Effector CD8-positive, alpha-beta T cell (primary cell): ENCODE data around the gene ZNF837.

Experiments used
- DNase-seq: peaks from one replicate; lab custom pipeline; 2025; lab: John Stamatoyannopoulos, UW

ZNF837 gene

DNA sequence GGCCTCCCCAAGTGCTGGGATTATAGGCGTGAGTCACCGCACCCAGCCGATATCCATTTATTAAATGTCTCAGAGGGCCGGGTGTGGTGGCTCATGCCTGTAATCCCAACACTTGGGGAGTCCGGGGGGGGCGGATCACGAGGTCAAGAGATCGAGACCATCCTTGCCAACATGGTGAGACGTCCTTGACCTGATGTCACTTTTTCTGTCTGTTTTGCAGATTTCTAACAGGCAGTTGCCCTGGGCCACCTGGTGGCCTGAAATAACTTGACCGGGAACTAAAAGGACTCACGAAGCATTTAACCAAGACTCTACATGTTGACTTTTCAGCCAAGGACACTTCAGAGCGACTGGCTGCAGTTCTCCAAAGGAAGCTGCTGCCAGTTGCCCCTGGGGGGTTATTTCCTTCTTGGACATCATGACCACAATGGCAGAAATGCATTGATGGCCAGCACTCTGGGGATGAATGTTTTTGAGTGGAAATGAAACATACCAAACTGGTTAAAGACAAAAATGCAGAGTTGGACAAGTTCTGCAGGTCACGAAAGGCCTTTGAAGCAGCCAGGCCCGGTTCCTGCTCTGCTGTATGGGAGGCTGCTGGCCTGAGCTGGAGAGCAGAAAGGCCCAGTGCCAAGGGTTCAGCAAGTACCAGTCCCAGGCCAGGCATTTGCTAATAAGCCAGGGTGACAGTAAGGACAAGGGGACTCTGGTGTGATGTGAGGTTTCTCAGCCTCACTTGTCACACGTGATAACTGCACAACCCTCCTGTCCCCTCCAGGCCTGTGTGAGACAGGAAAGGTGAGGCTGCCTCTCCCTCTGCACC is 8.3 kb downstream of the ZNF837 start:
- DNase-seq: no peak

DNA sequence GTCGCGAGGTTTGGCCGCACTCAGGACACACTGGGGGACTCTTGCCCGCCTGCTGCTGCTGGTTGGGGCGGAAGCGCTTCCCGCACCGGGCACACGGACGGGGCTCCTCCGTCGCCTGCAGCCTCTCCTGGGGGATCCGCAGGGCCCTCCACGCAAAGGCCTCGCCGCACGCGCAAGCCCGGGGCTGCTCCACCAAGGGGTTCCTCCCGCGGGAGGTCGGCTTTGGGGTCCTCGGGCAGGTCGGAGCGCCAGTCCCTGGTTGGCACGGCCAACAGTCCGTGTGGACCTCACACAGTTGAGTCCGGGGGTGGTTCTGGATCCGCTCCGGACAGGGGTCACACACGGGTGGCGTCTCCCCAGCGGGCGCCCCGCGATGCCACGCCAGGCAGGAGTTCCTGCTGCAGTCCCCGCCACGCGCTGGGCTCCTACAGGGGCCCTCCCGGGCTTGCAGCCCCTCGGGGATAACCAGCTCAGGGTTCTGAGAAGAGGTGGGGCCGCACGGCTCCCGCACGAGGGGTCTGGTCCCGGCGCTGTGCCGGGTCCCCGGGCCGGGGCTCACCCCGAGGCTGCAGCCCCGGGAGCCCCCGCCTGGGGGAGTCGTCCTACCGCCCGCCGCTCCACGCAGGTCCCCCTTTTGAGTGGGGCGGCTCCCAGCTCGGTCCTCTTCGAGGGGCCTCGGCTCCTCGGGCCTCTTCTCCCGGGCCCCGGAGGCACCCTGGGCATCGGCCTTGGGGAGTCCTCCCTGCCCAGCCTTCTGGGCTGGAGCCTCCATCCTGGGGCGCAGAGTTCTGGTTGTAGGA is 12.1 kb downstream of the ZNF837 start:
- no peak for DNase-seq

DNA sequence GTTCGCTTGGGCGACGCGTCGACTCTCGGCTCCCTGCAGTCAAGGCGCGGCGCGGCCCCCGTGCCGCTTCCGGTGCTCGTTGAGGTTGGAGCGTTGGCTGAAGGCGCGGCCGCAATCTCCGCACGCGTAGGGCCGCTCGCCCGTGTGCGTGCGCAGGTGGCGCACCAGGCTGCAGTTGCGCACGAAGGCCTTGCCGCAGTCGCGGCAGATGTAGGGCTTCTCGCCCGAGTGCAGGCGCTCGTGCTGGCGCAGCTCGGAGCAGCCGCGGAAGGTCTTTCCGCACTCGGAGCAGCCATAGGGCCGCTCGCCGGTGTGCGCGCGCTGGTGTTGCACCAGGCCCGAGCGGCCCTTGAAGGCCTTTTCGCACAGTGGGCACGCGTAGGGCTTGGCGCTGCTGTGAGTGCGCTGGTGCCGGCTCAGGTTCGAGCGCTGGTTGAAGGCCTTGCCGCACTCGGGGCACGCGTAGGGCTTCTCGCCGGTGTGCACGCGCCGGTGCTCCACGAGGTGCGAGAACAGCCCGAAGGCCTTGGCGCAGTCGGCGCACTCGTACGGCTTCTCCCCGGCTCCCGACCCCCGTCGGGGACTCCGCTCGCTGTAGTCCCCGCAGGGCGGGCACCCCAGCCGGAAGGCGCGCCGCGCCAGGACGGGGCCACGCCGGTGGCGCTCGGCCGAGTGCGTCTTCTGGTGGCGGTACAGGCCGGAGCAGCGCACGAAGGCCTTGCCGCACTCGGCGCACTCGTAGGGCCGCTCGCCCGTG is 13.0 kb downstream of the ZNF837 start:
- no peak for DNase-seq

DNA sequence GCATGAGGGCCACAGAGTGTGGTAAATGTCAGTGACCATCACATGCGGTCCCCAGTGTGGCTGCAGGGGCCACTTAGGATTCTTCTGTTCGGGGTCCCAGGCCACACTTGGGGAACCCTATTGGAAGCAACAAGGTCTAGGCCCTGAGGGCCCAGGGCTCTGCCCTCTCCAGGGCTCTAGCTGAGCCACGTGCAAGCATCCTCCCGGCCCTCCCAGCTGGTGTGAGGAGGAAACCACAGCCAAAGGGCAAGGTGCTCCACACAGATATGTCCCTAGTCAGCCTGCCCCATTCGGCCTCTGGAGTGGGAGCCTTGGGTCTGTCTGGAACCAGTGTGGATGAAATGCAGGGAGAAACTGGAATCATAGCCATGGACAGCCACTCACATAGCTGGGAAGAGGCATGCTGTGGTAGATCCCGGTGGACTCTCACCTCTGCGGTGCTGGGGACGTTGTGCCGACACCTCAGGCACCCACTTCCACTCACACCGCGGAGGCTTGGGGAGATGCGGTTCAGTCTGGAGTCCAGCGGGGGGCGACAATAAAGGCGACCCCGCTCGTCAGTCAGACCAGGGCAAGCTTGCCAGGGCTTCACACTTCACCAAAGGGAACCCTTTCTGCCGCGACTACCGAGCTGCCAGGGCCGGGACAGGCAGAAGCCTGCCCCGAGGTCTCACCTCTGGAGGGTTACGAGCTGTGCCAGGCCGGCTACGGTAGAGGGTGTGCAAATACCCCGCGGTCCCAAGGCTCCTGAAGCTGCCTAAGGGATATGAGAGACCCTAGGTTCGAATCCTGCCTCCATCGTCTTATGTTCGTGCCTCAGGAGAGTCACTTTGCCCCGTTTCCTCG is 14.0 kb downstream of the ZNF837 start:
- DNase-seq: no peak

DNA sequence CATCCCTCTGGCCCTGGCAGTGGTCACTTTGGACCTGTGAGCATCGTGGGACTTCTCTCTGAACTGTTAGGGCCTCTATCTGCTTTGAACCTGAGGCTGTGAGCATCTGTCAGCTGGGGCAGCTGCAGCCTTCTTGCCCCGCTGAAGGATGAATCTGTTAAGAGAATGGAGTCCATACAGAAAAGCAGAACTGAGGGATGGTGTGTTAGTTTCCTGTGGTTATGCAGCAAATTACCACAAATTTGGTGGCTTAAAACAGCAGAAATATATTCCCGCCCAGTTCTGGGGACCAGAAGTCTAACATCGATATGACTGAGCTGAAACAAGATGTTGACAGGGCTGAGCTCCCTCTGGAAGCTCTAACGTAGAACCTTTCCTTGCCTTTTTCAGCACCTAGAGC is 16.7 kb downstream of the ZNF837 start:
- no peak for DNase-seq

DNA sequence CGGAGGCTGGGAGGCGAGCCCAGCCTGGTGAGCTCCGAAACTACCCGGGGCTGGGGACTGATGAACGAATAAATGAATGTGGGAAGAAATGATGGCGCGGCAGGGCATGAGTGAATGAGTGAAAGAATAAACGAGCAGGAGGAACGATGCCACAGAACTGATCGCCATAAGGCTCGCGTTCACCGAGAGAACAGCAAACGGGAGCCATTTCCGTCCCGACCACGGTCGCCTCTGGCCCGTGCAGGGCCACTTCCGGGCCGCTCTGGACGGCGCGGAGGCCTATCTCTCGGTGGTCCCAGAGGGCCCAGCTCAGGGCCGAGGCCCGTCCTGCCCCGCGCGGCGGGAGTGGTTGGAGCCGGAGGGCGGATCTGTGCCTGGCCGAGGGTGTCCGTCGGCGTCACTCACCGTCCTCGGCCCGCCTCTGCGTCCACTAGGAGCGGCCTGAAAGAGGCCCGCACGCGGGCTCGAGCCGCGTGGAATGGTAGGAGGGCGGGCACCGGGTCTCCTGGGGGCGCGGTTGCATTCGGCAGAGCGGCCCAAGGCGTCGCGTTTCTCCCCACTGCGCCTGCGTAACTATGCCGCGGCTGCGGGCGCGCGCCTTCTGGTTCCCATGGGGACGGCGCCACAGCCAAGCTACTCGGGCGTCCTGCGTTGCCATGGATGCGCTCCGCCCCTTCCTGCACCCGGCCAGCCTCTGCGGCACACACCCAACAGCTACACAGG is 18.4 kb downstream of the ZNF837 start, which contains the start of gene ZNF497:
TSS of gene ZNF497 (minus strand) at position 480 of the 723 bp plus-strand sequence. CDS start 5,116 bp downstream, outside the sequence.
- DNase-seq: peak; percentile 92

DNA sequence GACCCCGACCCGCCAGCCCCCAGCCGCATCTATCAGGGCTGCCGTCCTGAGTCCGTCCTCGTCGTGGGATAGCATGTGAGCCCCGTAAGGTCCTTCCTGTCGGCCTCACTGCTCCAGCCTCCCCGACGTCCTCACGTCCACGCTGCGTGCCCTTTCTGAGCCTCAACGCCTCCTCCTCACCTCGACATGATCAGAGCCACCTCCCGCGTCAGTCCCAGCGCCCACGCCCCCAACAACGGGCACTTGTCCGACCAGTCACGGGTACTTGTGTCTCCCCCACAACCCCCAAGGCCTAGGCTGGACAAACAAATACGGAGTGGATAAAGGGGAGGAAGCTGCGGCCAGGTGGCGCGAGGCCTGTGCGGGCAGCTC is 18.9 kb downstream of the ZNF837 start:
- no peak for DNase-seq

DNA sequence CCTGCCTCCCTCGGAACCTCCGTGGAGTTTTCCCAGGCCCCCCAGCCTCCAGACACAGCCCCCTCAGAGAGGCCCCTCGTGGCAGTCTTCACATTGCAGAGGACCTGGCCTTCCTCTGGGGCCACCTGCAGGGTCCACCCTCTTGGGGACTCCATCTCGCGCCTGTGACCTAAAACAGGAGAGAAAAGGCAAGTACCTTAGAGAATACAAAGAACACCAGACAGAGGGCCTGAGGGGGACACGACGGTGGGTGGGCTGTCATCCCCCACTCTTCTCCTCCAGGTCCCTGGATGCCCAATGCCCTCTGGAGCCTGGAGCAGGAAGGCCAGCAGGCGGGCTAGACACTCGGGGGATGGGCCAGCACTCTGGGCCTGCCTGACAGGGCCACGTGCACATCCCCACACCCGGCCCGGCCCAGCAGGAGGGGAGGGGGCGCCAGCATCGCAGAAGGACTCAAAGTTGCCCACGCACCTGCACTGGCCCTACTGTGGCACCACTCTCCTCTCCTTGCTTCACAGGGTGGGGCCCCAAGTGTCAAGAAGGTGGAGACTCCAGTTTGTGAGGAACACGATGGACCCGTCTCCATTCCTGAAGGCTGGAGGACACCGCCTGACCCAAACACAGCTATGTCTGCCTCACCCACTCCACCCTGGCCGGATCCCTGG is 23.2 kb downstream of the ZNF837 start:
- no peak for DNase-seq

DNA sequence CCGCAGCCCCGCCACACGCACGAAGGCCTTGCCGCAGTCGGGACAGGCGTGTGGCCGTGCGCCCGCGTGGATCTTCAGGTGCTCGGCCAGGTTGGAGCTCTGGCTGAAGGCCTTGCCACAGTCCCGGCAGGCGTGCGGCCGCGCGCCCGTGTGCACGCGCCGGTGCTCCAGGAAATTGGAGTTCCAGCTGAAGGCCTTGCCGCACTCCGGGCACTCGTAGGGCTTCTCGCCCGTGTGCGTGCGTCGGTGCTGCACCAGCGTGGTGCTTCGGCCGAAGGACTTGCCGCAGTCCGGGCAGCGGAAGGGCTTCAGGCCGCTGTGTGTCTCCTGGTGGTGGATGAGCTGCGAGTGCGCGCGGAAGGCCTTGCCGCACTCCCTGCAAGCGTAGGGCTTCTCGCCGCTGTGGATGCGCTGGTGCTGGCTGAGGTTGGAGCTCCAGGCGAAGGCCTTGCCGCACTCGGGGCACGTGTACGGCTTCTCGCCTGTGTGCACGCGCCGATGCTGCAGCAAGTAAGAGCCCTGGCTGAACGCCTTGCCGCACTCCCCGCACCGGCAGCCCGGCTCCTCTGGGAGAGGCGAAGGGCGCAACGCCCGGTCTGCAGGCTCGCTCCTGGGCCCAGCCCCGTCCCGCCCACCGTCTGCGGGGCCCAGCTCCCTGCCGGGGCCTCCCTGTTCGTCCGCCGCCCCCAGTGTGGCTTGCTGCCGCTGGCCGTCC is 23.9 kb downstream of the ZNF837 start:
- DNase-seq: no peak

DNA sequence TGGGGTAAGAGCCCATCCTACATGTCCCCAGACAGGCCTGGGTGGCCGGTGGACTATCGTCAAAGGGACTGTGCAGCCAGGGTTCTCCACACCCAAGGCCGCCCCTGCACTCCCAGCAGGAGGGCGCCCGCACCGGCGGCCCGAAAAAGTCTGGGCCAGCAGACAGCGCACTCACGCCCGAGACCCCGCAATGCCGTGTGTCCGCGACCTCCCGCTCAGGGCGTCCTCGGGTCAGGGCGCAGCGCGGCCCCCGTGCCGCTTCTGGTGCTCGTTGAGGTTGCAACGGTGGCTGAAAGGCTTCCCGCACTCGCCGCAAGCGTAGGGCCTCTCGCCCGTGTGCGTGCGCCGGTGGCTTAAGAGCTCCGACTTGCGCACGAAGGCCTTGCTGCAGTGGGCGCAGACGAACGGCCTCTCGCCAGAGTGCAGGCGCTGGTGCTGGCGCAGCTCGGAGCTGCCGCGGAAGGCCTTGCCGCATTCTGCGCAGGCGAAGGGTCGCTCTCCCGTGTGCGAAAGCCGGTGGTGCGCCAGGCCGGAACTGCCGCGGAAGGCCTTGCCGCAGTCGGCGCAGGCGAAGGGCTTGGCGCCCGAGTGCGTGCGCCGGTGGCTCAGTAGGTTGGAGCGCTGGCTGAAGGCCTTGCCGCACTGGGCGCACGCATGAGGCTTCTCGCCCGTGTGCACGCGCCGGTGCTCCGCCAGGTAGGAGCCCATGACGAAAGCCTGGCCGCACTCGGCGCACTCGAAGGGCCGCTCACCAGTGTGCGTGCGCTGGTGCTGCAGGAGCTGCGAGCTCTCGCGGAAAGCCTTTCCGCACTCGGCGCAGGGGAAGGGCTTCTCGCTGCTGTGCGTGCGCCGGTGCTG is 24.7 kb downstream of the ZNF837 start:
- peak; percentile 14 for DNase-seq

DNA sequence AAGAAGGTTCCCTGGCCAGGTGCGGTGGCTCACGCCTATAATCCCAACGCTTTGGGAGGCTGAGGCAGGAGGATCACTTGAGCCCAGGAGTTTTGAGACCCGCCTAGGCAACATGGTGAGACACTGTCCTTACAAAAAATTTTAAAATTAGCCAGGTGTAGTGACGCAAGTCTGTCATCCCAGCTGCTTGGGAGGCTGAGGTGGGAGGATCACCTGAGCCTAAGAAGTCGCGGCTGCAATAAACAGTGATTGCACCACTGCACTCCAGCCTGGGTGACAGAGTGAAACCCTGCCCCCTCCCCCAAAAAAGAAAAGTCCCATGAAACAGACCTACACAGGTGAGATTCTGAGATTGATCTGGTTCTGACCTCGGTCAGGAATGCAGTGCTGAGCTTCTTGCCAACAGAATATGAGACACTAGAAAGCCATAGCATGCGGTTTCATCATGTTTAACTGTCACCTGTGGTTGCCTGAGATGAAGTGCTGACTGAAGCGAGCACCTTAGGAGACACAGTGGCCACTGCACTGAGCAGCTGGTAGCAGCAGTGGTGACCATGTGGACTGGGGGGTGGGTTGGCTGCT is 25.5 kb downstream of the ZNF837 start:
- DNase-seq: no peak

DNA sequence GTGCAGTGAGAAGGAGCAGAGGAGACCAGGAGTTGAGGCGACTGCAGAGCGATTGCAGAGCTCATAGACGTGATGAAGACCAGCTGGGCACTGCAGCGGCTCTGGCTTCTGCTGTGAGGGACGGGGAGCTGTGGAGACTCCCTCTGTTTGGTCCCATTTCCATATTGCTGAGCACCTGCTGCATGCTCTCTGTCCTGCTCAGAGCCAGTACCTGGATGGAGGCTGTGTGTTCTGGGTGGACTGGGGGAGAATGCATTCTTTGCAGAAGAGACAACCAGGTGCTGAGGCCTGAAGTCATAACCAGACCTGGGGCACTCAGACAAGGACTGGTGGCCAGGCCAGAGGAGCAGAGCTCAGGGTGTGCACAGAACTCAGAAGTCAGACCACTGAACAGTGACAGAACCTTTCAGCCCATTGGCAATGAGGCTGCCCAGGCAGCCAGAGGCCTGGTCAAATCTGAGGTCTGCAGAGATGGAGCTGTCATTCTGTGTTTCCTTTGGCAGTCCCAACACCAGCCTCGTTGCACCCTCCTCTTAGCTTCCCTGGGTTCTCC is 26.3 kb downstream of the ZNF837 start:
- no peak for DNase-seq

DNA sequence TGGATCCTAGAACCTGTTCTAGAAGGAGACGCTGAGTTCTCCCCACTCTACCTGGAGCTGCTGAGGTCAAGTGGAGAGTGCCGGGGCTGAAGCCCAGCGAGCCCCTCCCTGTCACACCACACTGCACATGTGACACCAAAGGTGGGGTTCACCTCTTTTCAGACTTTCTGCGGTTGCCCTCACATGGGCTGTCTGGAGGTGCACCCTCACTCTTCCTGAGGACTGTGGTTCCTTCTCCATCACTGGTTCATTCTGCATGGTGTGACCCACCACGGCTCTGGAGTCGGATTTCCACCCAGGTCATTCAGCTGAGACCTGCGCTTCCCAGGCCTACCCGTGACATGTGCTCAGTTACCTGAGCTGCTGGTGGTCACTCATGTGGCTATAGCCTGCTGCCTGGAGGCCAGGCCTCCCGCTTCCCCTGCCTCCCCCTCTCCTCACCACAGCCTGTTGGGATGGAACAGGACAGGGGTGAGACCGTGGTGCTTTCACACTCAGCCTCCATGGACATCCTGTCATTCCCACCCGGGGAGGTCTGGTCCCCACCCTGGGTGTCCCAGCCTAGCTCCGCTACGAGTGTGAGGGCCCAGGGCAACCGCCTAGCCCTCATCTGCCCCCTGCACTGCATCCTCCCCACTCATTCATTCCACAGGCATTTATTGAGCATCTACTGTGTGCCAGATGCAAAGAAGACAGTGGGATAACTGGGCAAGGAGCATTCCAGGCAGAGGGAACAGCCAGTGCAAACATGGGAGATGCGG is 26.9 kb downstream of the ZNF837 start:
- DNase-seq: no peak

DNA sequence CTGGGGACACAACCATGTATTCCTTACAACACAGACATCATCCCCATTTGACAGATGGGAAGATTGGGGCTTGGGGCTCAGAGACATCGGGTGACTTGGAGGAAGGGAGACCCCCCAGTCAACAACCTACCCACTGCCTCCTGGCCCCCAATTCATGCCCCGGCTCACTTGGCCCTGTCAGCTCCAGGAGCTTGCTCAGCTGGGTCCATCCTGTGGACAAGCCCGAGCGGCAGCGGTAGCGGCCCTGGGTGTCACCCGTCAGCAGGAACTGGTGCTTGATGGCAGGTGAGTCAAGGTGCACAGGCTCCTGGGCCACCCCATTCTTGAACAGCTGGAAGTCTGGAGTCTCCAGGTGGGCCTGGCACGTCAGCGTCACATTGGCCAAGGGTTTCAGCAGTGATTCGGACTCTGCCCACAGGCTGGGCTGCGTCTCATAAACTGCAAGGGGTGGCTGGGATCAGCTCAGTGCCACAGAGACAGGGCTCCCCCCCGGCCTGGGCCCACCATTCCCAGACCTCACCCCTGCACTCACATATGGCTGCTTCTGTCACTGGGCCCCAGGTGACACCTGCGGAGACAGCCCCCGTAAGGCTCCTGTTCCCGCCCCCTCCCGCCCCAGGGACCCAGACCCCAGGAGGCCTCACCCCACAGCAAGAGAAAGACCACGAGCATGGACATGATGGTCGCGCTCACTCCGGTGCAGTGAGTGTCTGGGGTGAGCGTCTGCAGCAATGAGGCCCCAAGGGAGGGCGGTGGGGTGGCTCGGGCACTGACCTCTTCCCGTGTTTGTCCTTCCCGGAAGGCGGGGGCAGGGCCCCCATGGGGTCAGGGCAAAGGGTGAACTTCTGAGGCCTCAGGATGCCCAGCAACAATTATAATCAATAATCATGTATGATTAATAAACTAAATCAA is 27.8 kb downstream of the ZNF837 start, which contains the start of gene A1BG:
TSS of gene A1BG (minus strand) at position 733 of the 912 bp plus-strand sequence. CDS start at position 678, 55 bp downstream.
- DNase-seq: no peak

DNA sequence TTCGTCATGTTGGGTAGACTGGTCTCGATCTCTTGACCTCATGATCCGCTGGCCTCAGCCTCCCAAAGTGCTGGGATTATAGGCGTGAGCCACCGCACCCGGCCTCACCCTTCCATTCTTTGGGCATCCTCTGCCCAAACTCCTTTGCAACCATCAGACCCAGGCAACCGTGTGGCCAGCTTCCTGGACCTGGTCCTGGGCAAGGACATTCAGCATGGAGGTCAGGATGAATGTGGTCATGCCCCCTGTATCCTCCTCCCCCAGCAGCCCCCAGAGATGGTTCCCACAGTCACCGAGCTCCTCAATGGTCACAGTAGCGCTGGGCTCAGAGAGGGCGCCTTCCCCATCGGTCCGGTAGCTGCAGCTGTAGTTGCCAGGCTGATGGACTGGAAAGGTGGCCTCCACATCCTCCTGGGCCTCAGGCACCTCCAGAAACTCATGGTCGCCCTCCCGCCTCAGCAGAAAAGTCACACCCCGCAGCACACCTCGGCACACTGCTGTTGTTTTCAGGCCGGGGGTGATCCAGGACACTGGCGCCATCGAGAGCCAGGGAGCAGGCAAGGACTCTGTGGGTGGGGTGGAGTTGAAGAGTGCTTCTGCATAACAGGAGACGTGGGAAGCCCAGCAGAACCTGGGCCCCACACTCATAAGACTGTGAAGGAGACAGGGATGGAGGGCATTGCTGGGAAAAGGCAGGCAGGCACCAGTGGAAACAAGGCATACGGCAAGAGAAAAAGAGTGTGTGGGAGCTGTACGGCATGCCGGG is 28.7 kb downstream of the ZNF837 start:
- no peak for DNase-seq
